GM19099 (cell line): ENCODE data around the gene IQSEC2.

Experiments used
- POLR2A ChIP-seq: IDR thresholded peaks from 3 replicates; pipeline ENCODE4 v1.6.1; 2011; ENCODE audit warnings: low read depth; ENCODE audit not compliant: insufficient read length; ENCODE audit errors: extremely low read depth

IQSEC2 gene

GRCh38 chrX:53313728-53314105, 32.3 kb upstream of the IQSEC2 start:
- no peak for TF ChIP-seq POLR2A

GRCh38 chrX:53312946-53313727, 31.8 kb upstream of the IQSEC2 start:
- TF ChIP-seq POLR2A, result no peak

GRCh38 chrX:53309837-53310236, 28.5 kb upstream of the IQSEC2 start:
- TF ChIP-seq POLR2A, result no peak

GRCh38 chrX:53308836-53309235, 27.5 kb upstream of the IQSEC2 start:
- TF ChIP-seq POLR2A, result no peak

GRCh38 chrX:53305996-53306937, 24.9 kb upstream of the IQSEC2 start:
- no peak for TF ChIP-seq POLR2A

- no peak for TF ChIP-seq POLR2A
Measured at GRCh38 chrX:53305219-53305995, 24.0 kb upstream of the IQSEC2 start.

GRCh38 chrX:53303195-53303594, 21.8 kb upstream of the IQSEC2 start:
- no peak for TF ChIP-seq POLR2A

- no peak for TF ChIP-seq POLR2A
Measured at GRCh38 chrX:53300157-53300556, 18.8 kb upstream of the IQSEC2 start.

- no peak for TF ChIP-seq POLR2A
Measured at GRCh38 chrX:53294024-53294648, 12.8 kb upstream of the IQSEC2 start.

- TF ChIP-seq POLR2A, result no peak
Measured at GRCh38 chrX:53291596-53291995, 10.2 kb upstream of the IQSEC2 start.

GRCh38 chrX:53290441-53291041, 9.2 kb upstream of the IQSEC2 start:
- no peak for TF ChIP-seq POLR2A

GRCh38 chrX:53288189-53288588, 6.8 kb upstream of the IQSEC2 start:
- TF ChIP-seq POLR2A, result no peak

- no peak for TF ChIP-seq POLR2A
Measured at GRCh38 chrX:53287493-53288138, 6.2 kb upstream of the IQSEC2 start.

GRCh38 chrX:53286171-53286570, 4.8 kb upstream of the IQSEC2 start:
- TF ChIP-seq POLR2A, result no peak
